Caco-2 (cell line): ENCODE measurements around the gene ATRIP. TPM values are rescaled to one million over a fixed set of nuclear protein-coding genes. Genes with fewer than 3 reads are reported as not detected.
"Not testable (repeated sequence)": the region's sequence is repeated elsewhere in the genome, so short reads cannot be mapped to it uniquely, and the experiment has no call there.

ENCODE experiments used
- BruUV-seq: library from RNA; stranded (reverse); fragments of 400-500 nt; replicated peaks from 2 replicates; lab custom pipeline; 2021; lab: Mats Ljungman, UMichigan
- CTCF ChIA-PET: fragments of 300-600 bp; sonication (Branson Sonifier 250); formaldehyde crosslinking; loops from one replicate; lab custom pipeline; 2022; ENCODE audit warnings: antibody characterized with exemption; lab: Charles Lee
- POLR2A ChIA-PET: fragments of 300-600 bp; sonication (Branson Sonifier 250); formaldehyde crosslinking; loops from one replicate; lab custom pipeline; 2022; ENCODE audit warnings: antibody characterized with exemption; lab: Charles Lee
- DNase-seq, 2 experiments: peaks; one replicate each; pipeline versions ENCODE4 v3.0.0 to v3.0.0-alpha.2; 2020 to 2022
- H3K27me3 ChIP-seq: replicated peaks from 2 replicates; pipeline ENCODE4 v1.6.0; 2011; ENCODE audit warnings: low read length; ENCODE audit not compliant: control insufficient read depth, insufficient read depth
- H3K36me3 ChIP-seq: 2 replicates; pipeline ENCODE4 v1.5.1; 2011; ENCODE audit warnings: low read length; ENCODE audit not compliant: control insufficient read depth, insufficient read depth
- H3K4me1 ChIP-seq: fragments of 250-450 bp; sonication (Bioruptor Pico); 2 replicates; pipeline ENCODE4 v1.5.1; 2020; ENCODE audit warnings: mild to moderate bottlenecking
- H3K4me3 ChIP-seq: 2 replicates; pipeline ENCODE4 v1.5.1; 2011; ENCODE audit warnings: low read depth, mild to moderate bottlenecking, control low read depth, low read length
- H3K9me3 ChIP-seq: fragments of 250-450 bp; sonication (Bioruptor Pico); 2 replicates; pipeline ENCODE4 v1.5.1; 2020; ENCODE audit warnings: mild to moderate bottlenecking, moderate library complexity
- H3K27ac Mint-ChIP-seq: one replicate; pipeline ENCODE4 v1.8.0; 2022; ENCODE audit warnings: mixed read lengths; ENCODE audit not compliant: unreplicated experiment
- H3K27me3 Mint-ChIP-seq: one replicate; pipeline ENCODE4 v1.8.0; 2022; ENCODE audit warnings: mixed read lengths; ENCODE audit not compliant: insufficient read depth, unreplicated experiment
- H3K36me3 Mint-ChIP-seq: one replicate; pipeline ENCODE4 v1.8.0; 2022; ENCODE audit warnings: mild to moderate bottlenecking, mixed read lengths; ENCODE audit not compliant: insufficient read depth, unreplicated experiment
- H3K4me1 Mint-ChIP-seq: one replicate; pipeline ENCODE4 v1.8.0; 2022; ENCODE audit warnings: low read depth, mixed read lengths; ENCODE audit not compliant: unreplicated experiment
- H3K4me3 Mint-ChIP-seq: one replicate; pipeline ENCODE4 v1.8.0; 2022; ENCODE audit warnings: mild to moderate bottlenecking, moderate library complexity, mixed read lengths; ENCODE audit not compliant: unreplicated experiment
- H3K9me3 Mint-ChIP-seq: one replicate; pipeline ENCODE4 v1.8.0; 2022; ENCODE audit warnings: mixed read lengths; ENCODE audit not compliant: unreplicated experiment
- intact Hi-C: fragments of 100-400 bp; cut with micrococcal nuclease; formaldehyde crosslinking; loops from one replicate; pipeline ENCODE4 v1.10.0; 2022; ENCODE audit not compliant: unreplicated experiment
- total RNA-seq: library from RNA; stranded (reverse); gene quantifications from 2 replicates; pipeline ENCODE4 v1.2.3, GENCODE V29; 2022
- TF ChIP-seq, protein P1 (sequence below), 2 experiments: fragments of 200-600 bp in 1 of 2; IDR thresholded peaks; 1 replicate in 1 of 2; 2 replicates in 1 of 2; pipeline versions ENCODE4 v1.5.1 to v1.8.0; 2011 to 2022; ENCODE audit warnings: antibody characterized with exemption in 1 of 2, control low read depth in 1 of 2, inconsistent platforms in 1 of 2, low read depth in 1 of 2, low read length in 1 of 2, mild to moderate bottlenecking in 1 of 2, moderate library complexity in 1 of 2; ENCODE audit not compliant: insufficient read depth in 1 of 2, severe bottlenecking in 1 of 2, unreplicated experiment in 1 of 2

Gene ATRIP
- total RNA-seq, 1 experiment from 2014 or later, result 15.9 TPM

GRCh38 chr3:48459773-48460516 lies 13.4 kb downstream of the ATRIP start:
- CTCF ChIA-PET, result no interaction called here

DNA sequence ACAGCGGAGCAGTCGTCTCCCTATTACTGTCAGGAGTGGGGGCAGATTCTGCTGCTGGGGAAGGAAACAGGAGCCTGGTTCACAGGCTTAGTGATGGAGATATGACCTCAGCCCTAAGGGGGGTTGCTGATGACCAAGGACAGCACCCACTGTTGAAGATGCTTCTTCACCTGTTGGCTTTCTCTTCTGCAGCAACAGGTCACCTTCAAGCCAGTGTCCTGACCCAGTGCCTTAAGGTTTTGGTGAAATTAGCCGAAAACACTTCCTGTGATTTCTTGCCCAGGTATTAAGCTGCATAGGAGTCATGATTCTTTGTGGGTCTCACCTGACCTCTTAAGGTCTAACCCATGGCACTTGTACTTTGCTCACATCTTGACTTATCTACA lies 14.0 kb downstream of the ATRIP start:
- H3K9me3 ChIP-seq, result no peaks in the 10 kb centered on the region
- H3K9me3 Mint-ChIP-seq, result no peaks in the 10 kb centered on the region
- H3K27me3 ChIP-seq, result no peaks in the 10 kb centered on the region
- peaks cover 7% of the 10 kb centered on the region for H3K36me3 ChIP-seq
- no peaks in the 10 kb centered on the region for H3K4me1 ChIP-seq
- H3K4me1 Mint-ChIP-seq, result peaks cover 5% of the 10 kb centered on the region
- peaks cover 22% of the 10 kb centered on the region for H3K36me3 Mint-ChIP-seq
- no peak overlapping the region for H3K4me3 ChIP-seq
- intact Hi-C loops, result loop anchor here (10.0 kb wide), 1 partner anchor 204 kb away; the partner anchor contains the start of gene CELSR3
- DNase-seq, result no peak
- H3K27me3 Mint-ChIP-seq, result no peaks in the 10 kb centered on the region
- no peak overlapping the region for H3K27ac Mint-ChIP-seq
- ChIA-PET POLR2A (no interaction called here), CTCF (no interaction called here)
- BruUV-seq, result no TSS peak
- no peak overlapping the region for H3K4me3 Mint-ChIP-seq
- TF ChIP-seq, protein P1, sequence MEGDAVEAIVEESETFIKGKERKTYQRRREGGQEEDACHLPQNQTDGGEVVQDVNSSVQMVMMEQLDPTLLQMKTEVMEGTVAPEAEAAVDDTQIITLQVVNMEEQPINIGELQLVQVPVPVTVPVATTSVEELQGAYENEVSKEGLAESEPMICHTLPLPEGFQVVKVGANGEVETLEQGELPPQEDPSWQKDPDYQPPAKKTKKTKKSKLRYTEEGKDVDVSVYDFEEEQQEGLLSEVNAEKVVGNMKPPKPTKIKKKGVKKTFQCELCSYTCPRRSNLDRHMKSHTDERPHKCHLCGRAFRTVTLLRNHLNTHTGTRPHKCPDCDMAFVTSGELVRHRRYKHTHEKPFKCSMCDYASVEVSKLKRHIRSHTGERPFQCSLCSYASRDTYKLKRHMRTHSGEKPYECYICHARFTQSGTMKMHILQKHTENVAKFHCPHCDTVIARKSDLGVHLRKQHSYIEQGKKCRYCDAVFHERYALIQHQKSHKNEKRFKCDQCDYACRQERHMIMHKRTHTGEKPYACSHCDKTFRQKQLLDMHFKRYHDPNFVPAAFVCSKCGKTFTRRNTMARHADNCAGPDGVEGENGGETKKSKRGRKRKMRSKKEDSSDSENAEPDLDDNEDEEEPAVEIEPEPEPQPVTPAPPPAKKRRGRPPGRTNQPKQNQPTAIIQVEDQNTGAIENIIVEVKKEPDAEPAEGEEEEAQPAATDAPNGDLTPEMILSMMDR (IDR thresholded peaks at IDR 0.05; ENCODE audit: insufficient read depth in 1 of 2, low read depth in 1 of 2, low read length in 1 of 2, severe bottlenecking in 1 of 2, unreplicated experiment in 1 of 2), result no peak

More at GRCh38 chr3:48459773-48460516, 13.4 kb downstream of the ATRIP start:
- H3K27me3 Mint-ChIP-seq, result no peaks in the 10 kb centered on the region
- no peaks in the 10 kb centered on the region for H3K4me1 Mint-ChIP-seq
- peaks cover 22% of the 10 kb centered on the region for H3K36me3 Mint-ChIP-seq
- H3K27me3 ChIP-seq, result no peaks in the 10 kb centered on the region
- TF ChIP-seq, protein P1 (IDR thresholded peaks at IDR 0.05; ENCODE audit: insufficient read depth in 1 of 2, low read depth in 1 of 2, low read length in 1 of 2, severe bottlenecking in 1 of 2, unreplicated experiment in 1 of 2), result no peak
- H3K4me3 Mint-ChIP-seq, result no peak overlapping the region
- H3K4me3 ChIP-seq, result no peak overlapping the region
- BruUV-seq, result no TSS peak
- no peak for DNase-seq
- POLR2A ChIA-PET, result no interaction called here
- intact Hi-C loops, result loop anchor here (10.0 kb wide), 1 partner anchor 205 kb away; the partner anchor contains the start of gene CELSR3
- no peaks in the 10 kb centered on the region for H3K4me1 ChIP-seq
- no peaks in the 10 kb centered on the region for H3K9me3 Mint-ChIP-seq
- H3K36me3 ChIP-seq, result peaks cover 7% of the 10 kb centered on the region
- no peak overlapping the region for H3K27ac Mint-ChIP-seq
- no peaks in the 10 kb centered on the region for H3K9me3 ChIP-seq

GRCh38 chr3:48461767-48462166 lies 15.2 kb downstream of the ATRIP start:
- H3K27me3 Mint-ChIP-seq, H3K9me3 Mint-ChIP-seq, H3K4me1 Mint-ChIP-seq, H3K4me3 ChIP-seq, POLR2A ChIA-PET, BruUV-seq, H3K27ac Mint-ChIP-seq, DNase-seq, H3K36me3 ChIP-seq, H3K4me3 Mint-ChIP-seq, H3K9me3 ChIP-seq, CTCF ChIA-PET, H3K27me3 ChIP-seq: not testable (repeated sequence)
- peaks cover 24% of the 10 kb centered on the region for H3K36me3 Mint-ChIP-seq
- intact Hi-C loops, result loop anchor here (10.0 kb wide), 1 partner anchor 203 kb away; the partner anchor contains the start of gene CELSR3
- H3K4me1 ChIP-seq, result peaks cover 12% of the 10 kb centered on the region
